Muscle layer of duodenum (tissue), 2 donors: ENCODE measurements around the gene LINGO4.
"Not testable (repeated sequence)": the region's sequence is repeated elsewhere in the genome, so short reads cannot be mapped to it uniquely, and the experiment has no call there.

Source experiments
- H3K27ac ChIP-seq: one replicate; pipeline ENCODE4 v1.7.0; 2013; ENCODE audit warnings: mild to moderate bottlenecking, low read length
- H3K27me3 ChIP-seq: one replicate; pipeline ENCODE4 v1.7.0; 2013; ENCODE audit warnings: low read depth, mild to moderate bottlenecking, control low read depth, low read length
- H3K36me3 ChIP-seq, 2 donors: one replicate each; pipeline ENCODE4 v1.7.0; 2013; ENCODE audit warnings: low read length in 2 of 2, control low read depth in 1 of 2, mild to moderate bottlenecking in 1 of 2; ENCODE audit not compliant: insufficient read depth in 2 of 2, control insufficient read depth in 1 of 2
- H3K4me1 ChIP-seq, 2 donors: one replicate each; pipeline ENCODE4 v1.7.0; 2013; ENCODE audit warnings: low read length in 2 of 2, mild to moderate bottlenecking in 2 of 2, control low read depth in 1 of 2, moderate library complexity in 1 of 2; ENCODE audit not compliant: insufficient read depth in 2 of 2, control insufficient read depth in 1 of 2
- H3K4me3 ChIP-seq, 2 donors: one replicate each; pipeline ENCODE4 v1.7.0; 2013; ENCODE audit warnings: low read length in 2 of 2, low read depth in 1 of 2, mild to moderate bottlenecking in 1 of 2
- H3K9me3 ChIP-seq, 2 donors: one replicate each; pipeline ENCODE4 v1.7.0; 2013; ENCODE audit warnings: low read length in 2 of 2, control low read depth in 1 of 2, mild to moderate bottlenecking in 1 of 2; ENCODE audit not compliant: control insufficient read depth in 1 of 2
- donor health status: healthy.

LINGO4 gene

DNA sequence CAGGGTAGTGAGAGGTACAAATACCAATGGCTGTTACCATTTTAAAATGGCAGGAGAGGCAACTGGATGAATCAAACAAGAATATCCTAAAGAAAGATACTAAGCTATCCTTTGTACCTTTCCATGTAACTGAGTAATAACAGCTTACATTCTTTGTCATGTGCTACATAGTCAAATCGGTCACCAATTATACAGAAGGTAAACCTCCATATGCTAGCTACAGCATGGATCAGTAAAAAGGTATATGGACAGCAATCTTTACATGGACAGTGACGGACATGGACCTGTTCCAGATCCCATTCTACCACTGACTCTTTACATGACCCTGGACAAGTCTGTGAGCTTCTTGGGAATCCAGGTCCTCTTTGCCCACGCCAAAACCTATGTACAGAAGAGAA lies 28.6 kb downstream of the LINGO4 start:
- no peaks in the 10 kb centered on the region for H3K27me3 ChIP-seq
- no peaks in the 10 kb centered on the region for H3K9me3 ChIP-seq
- peaks cover 21 to 60% of the 10 kb centered on the region in 2 donors for H3K36me3 ChIP-seq
- H3K4me1 ChIP-seq = no peaks in the 10 kb centered on the region
- H3K4me3 ChIP-seq = no peak overlapping the region
- H3K27ac ChIP-seq = no peak overlapping the region

DNA sequence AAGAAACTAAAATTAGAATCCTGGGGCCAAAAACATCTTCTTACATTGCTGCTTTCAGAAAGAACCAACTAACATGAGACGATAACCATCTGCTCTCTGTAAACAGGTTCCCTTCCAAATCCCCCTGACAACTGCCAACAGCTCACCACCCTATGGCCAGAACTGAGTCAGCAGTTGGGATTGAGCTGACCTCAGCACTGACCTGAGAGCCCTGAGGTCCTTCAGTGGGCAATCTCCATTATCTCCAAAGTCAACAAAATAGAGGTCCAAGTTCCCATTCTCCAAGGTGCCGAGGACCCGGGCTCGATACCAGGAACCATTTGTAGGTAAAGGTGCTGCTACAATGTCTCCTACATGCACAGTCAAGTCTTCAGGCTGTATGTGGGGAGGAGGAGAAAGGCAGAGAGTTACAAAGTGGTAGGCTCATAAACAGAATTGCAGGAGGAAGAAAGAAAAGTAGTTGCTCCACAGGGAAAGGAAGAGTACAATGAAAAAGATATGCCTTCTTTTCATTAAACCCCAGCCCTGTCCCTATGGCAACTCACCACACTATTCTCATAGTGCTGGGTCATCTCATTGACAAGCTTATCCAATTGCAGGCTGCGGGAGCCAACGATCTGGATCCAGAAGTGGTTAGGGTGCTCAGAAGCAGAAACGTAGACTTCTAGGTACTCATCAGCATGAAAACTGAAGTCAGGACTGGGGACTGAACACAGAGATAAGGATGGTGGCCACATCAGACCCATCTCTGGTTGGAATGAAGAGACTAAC lies 29.1 kb downstream of the LINGO4 start:
- H3K4me1 ChIP-seq = no peaks in the 10 kb centered on the region
- no peaks in the 10 kb centered on the region for H3K9me3 ChIP-seq
- H3K36me3 ChIP-seq = peaks cover 21 to 56% of the 10 kb centered on the region in 2 donors
- no peak overlapping the region for H3K4me3 ChIP-seq
- no peaks in the 10 kb centered on the region for H3K27me3 ChIP-seq
- H3K27ac ChIP-seq = no peak overlapping the region

DNA sequence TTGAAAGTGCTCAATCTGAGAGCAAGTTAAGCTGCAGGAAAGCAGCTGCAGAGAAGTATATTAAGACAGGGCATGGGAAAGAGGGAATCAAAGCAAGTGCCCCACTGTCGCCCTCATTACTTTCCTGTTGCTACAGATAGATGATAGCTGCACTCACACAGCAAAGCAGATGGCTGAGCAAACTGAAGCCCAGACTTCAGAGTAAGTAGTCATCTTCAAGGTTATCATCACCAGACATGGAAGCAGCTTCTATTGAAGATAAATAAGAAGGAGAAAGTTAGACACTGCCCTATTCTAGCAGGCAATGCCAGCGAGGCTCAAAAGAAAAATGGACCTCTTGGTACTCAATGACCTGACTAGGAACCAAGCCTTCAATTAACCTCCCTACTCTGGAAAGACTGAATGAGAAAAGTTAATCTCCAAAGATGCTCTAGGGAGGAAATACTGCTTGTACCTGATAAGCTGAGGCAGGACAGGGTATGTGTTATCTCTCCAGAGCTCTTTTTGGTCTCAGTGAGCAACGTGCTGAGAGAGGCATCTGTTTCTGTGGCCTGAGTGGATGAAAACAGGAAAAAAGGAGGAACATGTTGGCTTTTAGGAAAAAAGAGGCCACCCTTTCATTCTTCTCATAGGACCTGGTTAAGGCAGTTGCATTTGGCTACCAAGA lies 30.8 kb downstream of the LINGO4 start:
- H3K27me3 ChIP-seq = no peaks in the 10 kb centered on the region
- no peaks in the 10 kb centered on the region for H3K4me1 ChIP-seq
- H3K27ac ChIP-seq = no peak overlapping the region
- H3K4me3 ChIP-seq = no peak overlapping the region
- H3K36me3 ChIP-seq = peaks cover 21 to 49% of the 10 kb centered on the region in 2 donors
- no peaks in the 10 kb centered on the region for H3K9me3 ChIP-seq

DNA sequence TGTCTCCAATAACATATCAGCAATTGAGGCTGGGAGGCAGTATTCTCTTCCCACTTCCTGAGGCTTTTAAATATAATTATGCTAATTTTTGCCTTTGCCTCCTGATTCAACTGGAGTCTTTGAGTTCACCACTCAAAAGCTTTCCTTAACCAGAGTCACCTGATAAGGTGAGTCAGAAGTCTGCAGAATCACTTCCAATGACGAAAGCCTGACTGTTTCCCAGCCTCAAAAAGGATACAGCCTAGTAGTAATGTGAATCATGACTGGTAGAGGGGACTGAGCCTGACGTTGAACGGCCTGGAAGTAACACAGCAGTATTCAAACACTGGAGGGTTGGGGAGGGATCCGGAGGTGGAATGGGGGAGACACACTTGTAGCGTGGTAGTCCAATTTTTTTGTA lies 31.5 kb downstream of the LINGO4 start:
- Histone ChIP-seq H3K4me1 (no peaks in the 10 kb centered on the region), H3K36me3 (peaks cover 21 to 45% of the 10 kb centered on the region in 2 donors), H3K27ac (no peak overlapping the region), H3K4me3 (no peak overlapping the region), H3K27me3 (no peaks in the 10 kb centered on the region), H3K9me3 (no peaks in the 10 kb centered on the region)

DNA sequence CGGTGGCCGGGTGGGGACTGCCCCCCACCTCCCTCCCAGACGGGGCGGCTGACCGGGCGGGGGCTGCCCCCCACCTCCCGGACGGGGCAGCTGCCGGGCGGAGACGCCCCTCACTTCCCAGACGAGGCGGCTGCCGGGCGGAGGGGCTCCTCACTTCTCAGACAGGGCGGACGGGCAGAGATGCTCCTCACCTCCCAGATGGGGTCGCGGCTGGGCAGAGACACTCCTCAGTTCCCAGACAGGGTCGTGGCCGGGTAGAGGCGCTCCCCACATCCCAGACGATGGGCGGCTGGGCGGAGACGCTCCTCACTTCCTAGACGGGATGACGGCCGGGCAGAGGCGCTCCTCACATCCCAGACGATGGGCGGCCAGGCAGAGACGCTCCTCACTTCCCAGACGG lies 35.9 kb downstream of the LINGO4 start:
- not testable (repeated sequence) for H3K4me3 ChIP-seq, H3K9me3 ChIP-seq, H3K4me1 ChIP-seq, H3K27ac ChIP-seq, H3K27me3 ChIP-seq
- peaks cover 6 to 12% of the 10 kb centered on the region in 2 donors for H3K36me3 ChIP-seq

DNA sequence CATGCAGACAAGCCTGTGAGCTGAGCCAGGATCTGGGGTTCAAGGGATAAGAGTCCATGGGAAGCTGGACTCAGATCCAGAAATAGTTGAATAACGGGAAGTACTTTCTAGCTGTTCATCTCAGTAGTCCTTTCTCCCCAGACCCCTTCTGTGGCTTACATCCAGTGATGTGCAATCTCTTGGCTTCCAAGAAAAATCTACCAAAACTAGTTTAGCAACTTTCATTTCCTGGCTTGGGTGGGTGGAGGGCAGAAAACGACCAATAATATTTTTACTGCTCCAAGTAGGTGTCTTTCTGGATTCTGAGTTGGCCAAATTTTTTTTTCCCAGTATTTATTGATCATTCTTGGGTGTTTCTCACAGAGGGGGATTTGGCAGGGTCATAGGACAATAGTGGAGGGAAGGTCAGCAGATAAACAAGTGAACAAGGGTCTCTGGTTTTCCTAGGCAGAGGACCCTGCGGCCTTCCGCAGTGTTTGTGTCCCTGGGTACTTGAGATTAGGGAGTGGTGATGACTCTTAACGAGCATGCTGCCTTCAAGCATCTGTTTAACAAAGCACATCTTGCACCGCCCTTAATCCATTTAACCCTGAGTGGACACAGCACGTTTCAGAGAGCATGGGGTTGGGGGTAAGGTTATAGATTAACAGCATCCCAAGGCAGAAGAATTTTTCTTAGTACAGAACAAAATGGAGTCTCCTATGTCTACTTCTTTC lies 36.7 kb downstream of the LINGO4 start:
- H3K4me1 ChIP-seq, H3K36me3 ChIP-seq, H3K4me3 ChIP-seq, H3K9me3 ChIP-seq, H3K27me3 ChIP-seq, H3K27ac ChIP-seq: not testable (repeated sequence)

DNA sequence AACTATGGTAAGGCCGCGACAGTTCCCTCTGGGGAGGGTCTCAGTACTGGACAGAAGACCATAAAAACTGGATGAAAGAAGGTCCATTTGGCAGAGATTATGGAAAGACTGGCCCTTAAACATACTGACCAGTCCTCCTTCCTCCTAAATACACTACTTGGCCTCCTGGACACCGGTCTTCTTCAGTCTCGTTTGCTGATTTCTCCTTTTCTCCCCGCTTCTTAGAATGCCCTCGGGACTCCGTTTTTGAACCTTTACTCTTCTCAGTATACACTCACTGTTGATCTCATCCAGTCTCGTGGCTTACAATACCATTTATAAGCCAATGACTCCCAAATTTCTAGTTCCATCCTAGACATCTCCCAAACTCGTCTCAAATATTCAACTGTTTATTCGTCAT lies 41.2 kb downstream of the LINGO4 start:
- Histone ChIP-seq H3K4me1 (peaks cover 6 to 14% of the 10 kb centered on the region in 2 donors), H3K27ac (peak overlapping the region; percentile 96), H3K36me3 (peaks cover 26 to 27% of the 10 kb centered on the region in 2 donors), H3K4me3 (peak overlapping the region; percentile 84 to 88), H3K27me3 (no peaks in the 10 kb centered on the region), H3K9me3 (no peaks in the 10 kb centered on the region)

DNA sequence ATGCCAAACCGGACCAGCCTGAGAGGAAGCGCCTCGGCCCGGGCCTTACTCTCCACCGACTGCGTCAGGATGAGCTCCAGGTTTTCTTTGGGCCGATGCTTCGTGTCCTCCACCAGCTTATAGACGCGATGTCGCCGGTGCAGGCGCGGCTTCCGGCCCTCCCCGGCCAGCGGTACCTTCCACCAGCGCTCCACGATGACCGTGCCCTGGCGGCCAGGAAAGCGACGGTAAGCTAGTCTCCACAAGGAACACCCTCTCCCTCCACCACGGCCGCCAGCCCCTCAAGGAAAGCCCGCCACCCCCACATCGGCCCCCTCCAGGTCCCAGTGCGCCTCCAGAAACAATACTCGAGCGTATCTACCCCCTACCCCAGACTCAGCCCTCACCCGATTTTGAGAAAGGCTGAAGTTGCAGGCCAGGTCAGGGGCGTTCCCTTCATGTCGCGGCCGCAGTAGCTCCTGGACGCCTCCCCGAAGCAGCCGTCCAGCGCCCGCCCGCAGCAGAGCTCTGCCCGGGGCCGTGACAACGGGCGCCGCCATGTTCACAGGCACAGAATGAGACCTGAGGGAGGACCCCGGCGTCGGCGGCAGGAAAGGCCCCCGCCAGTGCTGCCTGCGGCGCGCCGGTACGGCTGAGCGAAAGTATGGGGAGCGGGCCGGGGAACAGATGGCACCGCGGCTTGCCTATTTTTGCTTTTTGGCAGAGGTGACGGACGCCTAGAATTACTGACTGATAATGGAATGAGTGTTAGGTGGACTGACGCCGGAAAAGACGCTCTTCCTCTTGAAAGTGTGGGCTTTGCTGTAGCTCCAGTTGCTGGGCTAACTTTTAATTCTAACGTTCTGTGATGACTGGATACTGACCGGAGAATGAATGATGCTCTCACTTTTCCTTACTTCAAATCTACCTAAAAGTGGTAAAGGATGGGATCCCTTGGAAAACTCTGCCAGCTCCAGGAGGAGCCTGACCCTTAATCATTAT lies 42.0 kb downstream of the LINGO4 start, which contains the start of gene MRPL9:
MRPL9 (minus strand) TSS at position 556 of the 981 bp plus-strand sequence; CDS start at position 539, 17 bp downstream.
- H3K4me3 ChIP-seq = peak within 1 kb of the TSS; percentile 84 to 88
- H3K27me3 ChIP-seq = no peaks in the 10 kb centered on the region
- H3K4me1 ChIP-seq = peaks cover 6 to 14% of the 10 kb centered on the region in 2 donors
- no peaks in the 10 kb centered on the region for H3K9me3 ChIP-seq
- peak within 1 kb of the TSS; percentile 96 for H3K27ac ChIP-seq
- peaks cover 30 to 31% of the 10 kb centered on the region in 2 donors for H3K36me3 ChIP-seq

DNA sequence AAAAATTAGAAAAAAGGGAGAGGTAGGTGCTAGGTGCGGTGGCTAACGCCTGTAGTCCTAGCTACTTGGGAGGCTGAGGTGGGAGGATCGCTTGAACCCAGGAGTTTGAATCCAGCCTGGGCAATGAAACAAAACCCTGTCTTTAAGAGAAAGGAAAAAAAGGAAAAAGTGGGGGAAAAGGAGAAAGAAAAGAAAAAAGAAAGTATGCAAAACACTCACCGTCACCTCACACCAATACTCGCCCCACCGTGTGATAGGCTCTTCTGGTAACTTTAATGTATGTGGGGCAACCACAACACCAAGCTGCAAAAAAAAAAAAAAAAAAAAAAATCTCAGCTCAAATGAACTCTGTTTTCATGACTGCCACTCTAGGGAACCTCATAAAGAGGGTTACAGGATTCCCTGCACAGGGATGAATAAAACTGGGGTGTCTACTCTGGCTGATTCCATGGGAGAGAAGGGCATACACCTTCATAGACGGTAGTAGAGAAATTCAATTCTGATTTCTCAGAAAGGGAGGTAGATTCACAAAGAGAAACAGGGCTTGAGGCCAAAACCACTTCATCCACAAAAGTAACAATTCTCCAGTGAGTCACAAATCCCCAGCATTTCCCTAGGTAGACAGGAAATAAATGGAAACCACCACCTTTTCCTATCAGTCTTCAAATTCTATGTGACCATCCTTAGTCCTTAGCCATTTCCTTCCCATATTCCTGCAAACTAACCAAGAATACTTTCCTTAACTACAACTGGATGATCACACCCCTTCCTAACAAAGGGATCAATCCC lies 44.4 kb downstream of the LINGO4 start:
- Histone ChIP-seq H3K4me3 (no peak overlapping the region), H3K27me3 (no peaks in the 10 kb centered on the region), H3K27ac (no peak overlapping the region), H3K36me3 (peaks cover 30 to 41% of the 10 kb centered on the region in 2 donors), H3K9me3 (no peaks in the 10 kb centered on the region), H3K4me1 (peaks cover 6 to 14% of the 10 kb centered on the region in 2 donors)

DNA sequence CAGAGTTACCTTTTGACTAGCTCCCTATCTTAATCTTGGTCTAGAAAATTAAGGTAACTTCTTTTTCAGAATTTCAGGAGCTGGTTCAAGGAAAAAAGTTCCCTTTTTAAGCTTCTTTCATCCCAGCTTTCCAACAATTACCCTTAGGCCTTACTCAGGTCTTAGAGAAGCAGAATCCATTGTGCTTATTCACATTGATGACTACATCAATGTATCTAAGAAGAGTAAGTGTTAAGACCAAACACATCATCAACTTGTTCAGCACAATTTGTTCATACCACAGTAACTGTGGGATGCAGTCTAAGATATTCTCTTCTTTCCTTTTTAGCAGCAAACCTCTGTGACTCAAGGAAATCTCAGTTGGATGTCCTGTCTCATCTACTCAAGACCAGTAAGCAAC lies 46.0 kb downstream of the LINGO4 start:
- no peaks in the 10 kb centered on the region for H3K27me3 ChIP-seq
- peaks cover 30 to 41% of the 10 kb centered on the region in 2 donors for H3K36me3 ChIP-seq
- H3K4me3 ChIP-seq = no peak overlapping the region
- no peaks in the 10 kb centered on the region for H3K9me3 ChIP-seq
- H3K27ac ChIP-seq = no peak overlapping the region
- peaks cover 4 to 11% of the 10 kb centered on the region in 2 donors for H3K4me1 ChIP-seq
